K562 (cell line): Measurements from ENCODE around the gene RECK.

Experiments
- CTCF ChIP-seq, 3 experiments: IDR thresholded peaks in 2 of 3; conservative IDR thresholded peaks in 1 of 3; 2 replicates each; pipeline ENCODE4 v1.5.1; 2011 to 2012; ENCODE audit warnings: low read length in 3 of 3, mild to moderate bottlenecking in 3 of 3, control low read depth in 2 of 3, improper control_type of control experiment in 1 of 3, inconsistent platforms in 1 of 3, low read depth in 1 of 3, mixed read lengths in 1 of 3, moderate library complexity in 1 of 3; ENCODE audit not compliant: insufficient read depth in 2 of 3
- ESRRA ChIP-seq: fragments of 450-650 bp; IDR thresholded peaks from 2 replicates; pipeline ENCODE4 v1.6.1; 2014; ENCODE audit warnings: low read depth, mild to moderate bottlenecking, moderate library complexity, borderline replicate concordance
- HLTF ChIP-seq: fragments of 450-650 bp; IDR thresholded peaks from 2 replicates; pipeline ENCODE4 v1.6.1; 2016
- KLF1 ChIP-seq: fragments of 450-650 bp; IDR thresholded peaks from 2 replicates; pipeline ENCODE4 v1.6.1; 2016; ENCODE audit warnings: missing genetic modification characterization, missing compliant biosample characterization
- MIER1 ChIP-seq: fragments of 450-650 bp; IDR thresholded peaks from 2 replicates; pipeline ENCODE4 v1.6.1; 2016; ENCODE audit warnings: antibody characterized with exemption, mild to moderate bottlenecking, low read depth
- NFATC3 ChIP-seq: fragments of 450-650 bp; IDR thresholded peaks from 2 replicates; pipeline ENCODE4 v1.6.1; 2017; ENCODE audit warnings: mild to moderate bottlenecking
- NR2C1 ChIP-seq, 2 experiments: fragments of 450-650 bp; IDR thresholded peaks; 2 replicates each; pipeline ENCODE4 v1.6.1; 2017; ENCODE audit warnings: mild to moderate bottlenecking in 2 of 2, antibody characterized with exemption in 1 of 2, inconsistent platforms in 1 of 2, missing compliant biosample characterization in 1 of 2, missing genetic modification characterization in 1 of 2
- PCBP1 ChIP-seq: fragments of 200-400 bp; formaldehyde crosslinking; IDR thresholded peaks from 2 replicates; pipeline ENCODE4 v1.6.1; 2018; ENCODE audit warnings: mild to moderate bottlenecking, low read depth, low read length; ENCODE audit not compliant: poor library complexity, severe bottlenecking
- PHF21A ChIP-seq: fragments of 450-650 bp; IDR thresholded peaks from 2 replicates; pipeline ENCODE4 v1.6.1; 2017; ENCODE audit warnings: low read depth, borderline replicate concordance
- RFX5 ChIP-seq: IDR thresholded peaks from 2 replicates; pipeline ENCODE4 v1.6.1; 2011; ENCODE audit warnings: low read depth, mild to moderate bottlenecking, improper control_type of control experiment, low read length
- SIN3A ChIP-seq, 2 experiments: fragments of 150-350 bp in 1 of 2; IDR thresholded peaks; 2 replicates each; pipeline ENCODE4 v1.6.1; 2011 to 2016; ENCODE audit warnings: borderline replicate concordance in 2 of 2, low read depth in 2 of 2, low read length in 2 of 2, mild to moderate bottlenecking in 2 of 2, moderate library complexity in 2 of 2; ENCODE audit not compliant: control insufficient read depth in 1 of 2
- TF ChIP-seq, protein P1 (sequence below): fragments of 250-450 bp; sonication (Bioruptor Pico); IDR thresholded peaks from 2 replicates; pipeline ENCODE4 v1.5.0; 2020; ENCODE audit warnings: mild to moderate bottlenecking
- TF ChIP-seq, protein P2 (sequence below): conservative IDR thresholded peaks from 2 replicates; pipeline ENCODE4 v1.6.1; 2011; ENCODE audit warnings: low read depth, mild to moderate bottlenecking, low read length; ENCODE audit not compliant: control insufficient read depth

DNA sequence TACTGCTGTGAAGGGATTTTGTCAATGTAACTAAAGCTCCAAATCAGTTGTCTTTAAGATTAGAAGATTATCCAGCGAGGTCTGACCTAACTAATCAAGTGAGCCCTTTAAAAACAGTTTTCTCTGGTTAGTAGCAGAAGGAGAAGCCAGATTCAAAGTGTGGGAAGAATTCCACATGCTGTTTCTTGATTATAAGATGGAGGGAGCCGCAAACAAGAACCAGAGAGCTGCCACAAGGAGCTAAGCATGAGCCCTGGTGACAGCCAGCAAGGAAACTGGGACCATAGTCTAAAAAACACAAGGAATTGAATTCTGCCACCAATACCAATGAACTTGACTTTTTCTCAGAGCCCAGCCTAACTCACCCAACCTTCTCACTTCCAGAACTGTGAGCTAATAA lies 41.8 kb upstream of the RECK start:
- TF ChIP-seq PHF21A (no peak), CTCF (IDR thresholded peaks at IDR 0.05 in 2 of 3, conservative IDR thresholded peaks at IDR 0.05 in 1 of 3; ENCODE audit: insufficient read depth in 2 of 3, low read depth in 1 of 3, low read length in 3 of 3) (no peak), MIER1 (no peak), HLTF (no peak), NFATC3 (no peak), PCBP1 (no peak), ESRRA (no peak), RFX5 (no peak), SIN3A (IDR thresholded peaks at IDR 0.05; ENCODE audit: borderline replicate concordance in 2 of 2, control insufficient read depth in 1 of 2, low read depth in 2 of 2, low read length in 2 of 2) (no peak), NR2C1 (IDR thresholded peaks at IDR 0.05) (no peak), NR2C1 (tag; IDR thresholded peaks at IDR 0.05) (no peak), KLF1 (tag) (no peak)
- TF ChIP-seq, protein P1, sequence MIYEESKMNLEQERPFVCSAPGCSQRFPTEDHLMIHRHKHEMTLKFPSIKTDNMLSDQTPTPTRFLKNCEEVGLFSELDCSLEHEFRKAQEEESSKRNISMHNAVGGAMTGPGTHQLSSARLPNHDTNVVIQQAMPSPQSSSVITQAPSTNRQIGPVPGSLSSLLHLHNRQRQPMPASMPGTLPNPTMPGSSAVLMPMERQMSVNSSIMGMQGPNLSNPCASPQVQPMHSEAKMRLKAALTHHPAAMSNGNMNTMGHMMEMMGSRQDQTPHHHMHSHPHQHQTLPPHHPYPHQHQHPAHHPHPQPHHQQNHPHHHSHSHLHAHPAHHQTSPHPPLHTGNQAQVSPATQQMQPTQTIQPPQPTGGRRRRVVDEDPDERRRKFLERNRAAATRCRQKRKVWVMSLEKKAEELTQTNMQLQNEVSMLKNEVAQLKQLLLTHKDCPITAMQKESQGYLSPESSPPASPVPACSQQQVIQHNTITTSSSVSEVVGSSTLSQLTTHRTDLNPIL = no peak
- TF ChIP-seq, protein P2, sequence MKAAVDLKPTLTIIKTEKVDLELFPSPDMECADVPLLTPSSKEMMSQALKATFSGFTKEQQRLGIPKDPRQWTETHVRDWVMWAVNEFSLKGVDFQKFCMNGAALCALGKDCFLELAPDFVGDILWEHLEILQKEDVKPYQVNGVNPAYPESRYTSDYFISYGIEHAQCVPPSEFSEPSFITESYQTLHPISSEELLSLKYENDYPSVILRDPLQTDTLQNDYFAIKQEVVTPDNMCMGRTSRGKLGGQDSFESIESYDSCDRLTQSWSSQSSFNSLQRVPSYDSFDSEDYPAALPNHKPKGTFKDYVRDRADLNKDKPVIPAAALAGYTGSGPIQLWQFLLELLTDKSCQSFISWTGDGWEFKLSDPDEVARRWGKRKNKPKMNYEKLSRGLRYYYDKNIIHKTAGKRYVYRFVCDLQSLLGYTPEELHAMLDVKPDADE = no peak
